Activated gamma-delta T cell treated with anti-CD3 and anti-CD28 coated beads, Interleukin-2, amount 50 U/mL, for 16 hours (primary cell): ENCODE data around the gene SLC8B1.

ENCODE experiments used
- DNase-seq: peaks from one replicate; pipeline ENCODE4 v3.0.0-alpha.2; 2020; ENCODE audit warnings: low read depth

Gene SLC8B1

GRCh38 chr12:113268621-113269020 lies 66.3 kb downstream of the SLC8B1 start:
- no peak for DNase-seq

GRCh38 chr12:113268136-113268535 lies 66.8 kb downstream of the SLC8B1 start:
- DNase-seq, result no peak

GRCh38 chr12:113267621-113268020 lies 67.3 kb downstream of the SLC8B1 start:
- no peak for DNase-seq

GRCh38 chr12:113266106-113266895 lies 68.6 kb downstream of the SLC8B1 start:
- no peak for DNase-seq

- DNase-seq, result no peak
Measured at GRCh38 chr12:113263431-113263963, 71.4 kb downstream of the SLC8B1 start.

GRCh38 chr12:113262710-113263109 lies 72.2 kb downstream of the SLC8B1 start:
- no peak for DNase-seq

GRCh38 chr12:113261847-113262470 lies 73.0 kb downstream of the SLC8B1 start:
- no peak for DNase-seq

- DNase-seq, result no peak
Measured at GRCh38 chr12:113260636-113261300, 74.1 kb downstream of the SLC8B1 start.

- no peak for DNase-seq
Measured at GRCh38 chr12:113260127-113260526, 74.8 kb downstream of the SLC8B1 start.

- no peak for DNase-seq
Measured at GRCh38 chr12:113257564-113257963, 77.3 kb downstream of the SLC8B1 start.

- DNase-seq, result no peak
Measured at GRCh38 chr12:113254298-113254697, 80.6 kb downstream of the SLC8B1 start.

- DNase-seq, result no peak
Measured at GRCh38 chr12:113253532-113254285, 81.2 kb downstream of the SLC8B1 start.

- DNase-seq, result no peak
Measured at GRCh38 chr12:113252494-113252893, 82.4 kb downstream of the SLC8B1 start.

- DNase-seq, result no peak
Measured at GRCh38 chr12:113251404-113252070, 83.4 kb downstream of the SLC8B1 start.

GRCh38 chr12:113250045-113250444 lies 84.9 kb downstream of the SLC8B1 start:
- DNase-seq, result no peak

- DNase-seq, result no peak
Measured at GRCh38 chr12:113249546-113249945, 85.4 kb downstream of the SLC8B1 start.

GRCh38 chr12:113248842-113249435 lies 86.0 kb downstream of the SLC8B1 start:
- no peak for DNase-seq
